ENCODE results near the gene CYREN. TPM values are rescaled to one million over a fixed set of nuclear protein-coding genes. Genes with fewer than 3 reads are reported as not detected.

The CYREN gene
- total RNA-seq, 1 experiment from 2014 or later: 64.8 TPM

GRCh38 chr7:135117096-135117495, 53.4 kb downstream of the CYREN start:
- DNase-seq (ENCODE audit: extremely low read depth, low read depth): no peak

Small RNAs within 50 kb of the gene (small RNA-seq; reads per million reads assigned to genes)
- 0 to 0.29 reads per million in 2 experiments for gene MIR6509

Other genes starting within 250 kb of the CYREN start
- 1.2 and 2.6 TPM in 2 replicates for gene AGBL3, start 184.2 kb downstream of the CYREN start, total RNA-seq (2014; rRNA removed; shearing (Covaris generic))
- gene TMEM140, start 22.6 kb downstream of the CYREN start, total RNA-seq (2014; rRNA removed; shearing (Covaris generic)): 0.89 and 1.3 TPM in 2 replicates
- gene WDR91, start 40.8 kb upstream of the CYREN start, total RNA-seq (2014; rRNA removed; shearing (Covaris generic)): 2.5 and 3.1 TPM in 2 replicates
- gene STRA8, start 63.1 kb upstream of the CYREN start, total RNA-seq (2014; rRNA removed; shearing (Covaris generic)): not detected in 2 replicates

All from NCI-H460 (cell line).